HFF-Myc (cell line): ENCODE measurements around the gene CACNA1S.

Experiments used
- DNase-seq: peaks from one replicate; pipeline ENCODE4 v3.0.0-alpha.2; 2011; ENCODE audit warnings: low read depth; ENCODE audit errors: extremely low read depth
- H3K4me3 ChIP-seq: replicated peaks from 2 replicates; pipeline ENCODE4 v1.5.1; 2011; ENCODE audit warnings: low read depth, mild to moderate bottlenecking, control low read depth, low read length
- CTCF ChIP-seq: IDR thresholded peaks from 2 replicates; pipeline ENCODE4 v1.5.1; 2012; ENCODE audit warnings: mild to moderate bottlenecking, low read depth, low read length, control low read depth; ENCODE audit errors: missing control alignments

The CACNA1S gene

GRCh38 chr1:201144701-201145100 lies 32.5 kb upstream of the CACNA1S start:
- DNase-seq: no peak
- TF ChIP-seq CTCF: no peak
- no peak overlapping the region for H3K4me3 ChIP-seq

GRCh38 chr1:201143726-201144635 lies 31.8 kb upstream of the CACNA1S start:
- TF ChIP-seq CTCF: no peak

GRCh38 chr1:201142849-201143725 lies 30.9 kb upstream of the CACNA1S start:
- H3K4me3 ChIP-seq: no peak overlapping the region
- TF ChIP-seq CTCF: no peak
- no peak for DNase-seq

More at GRCh38 chr1:201143726-201144635, 31.8 kb upstream of the CACNA1S start:
- DNase-seq: no peak
- no peak overlapping the region for H3K4me3 ChIP-seq

- TF ChIP-seq CTCF: no peak
- no peak for DNase-seq
- H3K4me3 ChIP-seq: no peak overlapping the region
These were observed 30.0 kb upstream of the CACNA1S start for GRCh38 chr1:201142011-201142848.

- no peak overlapping the region for H3K4me3 ChIP-seq
- DNase-seq: no peak
- no peak for TF ChIP-seq CTCF
These were observed 29.2 kb upstream of the CACNA1S start for GRCh38 chr1:201141418-201141817.

- DNase-seq: no peak
- TF ChIP-seq CTCF: no peak
- H3K4me3 ChIP-seq: no peak overlapping the region
These were observed 28.7 kb upstream of the CACNA1S start for GRCh38 chr1:201140941-201141260.
